PFSK-1 (cell line): Measurements from ENCODE around the gene SLC1A5.

Experiments used
- POLR2AphosphoS5 ChIP-seq: IDR thresholded peaks from 2 replicates; pipeline ENCODE4 v1.6.1; 2012; ENCODE audit warnings: low read depth, mild to moderate bottlenecking, control low read depth, low read length, moderate library complexity
- REST ChIP-seq, 2 experiments: IDR thresholded peaks; 2 replicates each; pipeline versions ENCODE4 v1.6.1 to v1.8.0; 2011 to 2012; ENCODE audit warnings: low read depth in 2 of 2, low read length in 2 of 2, control low read depth in 1 of 2, inconsistent platforms in 1 of 2, mild to moderate bottlenecking in 1 of 2, moderate library complexity in 1 of 2; ENCODE audit not compliant: insufficient read depth in 1 of 2
- SIN3A ChIP-seq: IDR thresholded peaks from 2 replicates; pipeline ENCODE4 v1.6.1; 2012; ENCODE audit warnings: mild to moderate bottlenecking, low read length, moderate library complexity, borderline replicate concordance; ENCODE audit not compliant: insufficient read depth
- TAF1 ChIP-seq: IDR thresholded peaks from 2 replicates; pipeline ENCODE4 v1.6.1; 2012; ENCODE audit warnings: low read length, control low read depth, borderline replicate concordance; ENCODE audit not compliant: insufficient read depth

GRCh38 chr19:46788968-46789338, 559 bp upstream of the SLC1A5 start:
- TF ChIP-seq REST (IDR thresholded peaks at IDR 0.05; ENCODE audit: insufficient read depth in 1 of 2, low read depth in 2 of 2, low read length in 2 of 2) (no peak), SIN3A (no peak), POLR2AphosphoS5 (no peak), TAF1 (no peak)
